NCI-H1436 treated with DMSO at 0.1 percent for 48 hours (cell line): Measurements from ENCODE around the gene CACNA2D3.
"Not testable (repeated sequence)": the region's sequence is repeated elsewhere in the genome, so short reads cannot be mapped to it uniquely, and the experiment has no call there.

Experiments
- DNase-seq: peaks from one replicate; lab custom pipeline; 2025; lab: John Stamatoyannopoulos, UW

The CACNA2D3 gene

DNA sequence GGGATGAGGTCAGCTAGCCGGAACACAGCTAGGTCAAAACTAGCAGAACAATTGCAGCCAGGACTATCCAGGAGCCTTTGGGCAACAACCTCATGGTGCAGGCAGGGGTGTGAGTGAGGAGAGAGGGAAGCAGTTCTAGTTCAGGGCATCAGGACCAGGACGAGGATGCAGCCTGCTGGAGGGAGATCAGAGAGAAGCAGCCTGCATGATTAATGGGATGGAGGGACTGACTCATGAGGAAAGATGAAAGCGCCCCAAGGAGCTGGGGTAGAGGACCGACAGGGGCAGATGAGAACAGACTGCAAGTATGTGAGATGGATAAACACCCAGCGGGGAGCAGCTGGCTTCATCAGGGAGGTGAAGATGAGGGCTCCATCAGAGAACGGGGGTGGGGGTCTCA, 843.4 kb downstream of the CACNA2D3 start:
- no peak for DNase-seq

DNA sequence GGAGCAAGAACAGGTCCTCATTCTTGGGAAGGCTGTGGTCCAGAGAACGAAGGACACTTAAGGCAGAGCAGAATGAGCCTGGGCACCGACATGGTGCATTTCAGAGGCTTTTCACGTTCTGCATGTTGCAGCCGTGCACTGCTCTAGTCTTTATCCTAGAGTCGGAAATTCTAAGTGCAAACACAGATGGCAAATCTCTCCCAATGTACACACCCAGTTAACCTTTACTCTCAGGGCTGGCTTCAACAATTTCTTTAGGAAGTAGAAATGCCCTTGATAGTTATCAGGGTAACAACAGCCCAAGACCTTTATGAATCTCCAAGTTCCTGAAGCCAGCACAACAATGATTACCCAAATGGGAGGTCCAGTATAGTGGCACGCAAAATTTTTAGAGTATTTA, 844.6 kb downstream of the CACNA2D3 start:
- DNase-seq, result no peak

DNA sequence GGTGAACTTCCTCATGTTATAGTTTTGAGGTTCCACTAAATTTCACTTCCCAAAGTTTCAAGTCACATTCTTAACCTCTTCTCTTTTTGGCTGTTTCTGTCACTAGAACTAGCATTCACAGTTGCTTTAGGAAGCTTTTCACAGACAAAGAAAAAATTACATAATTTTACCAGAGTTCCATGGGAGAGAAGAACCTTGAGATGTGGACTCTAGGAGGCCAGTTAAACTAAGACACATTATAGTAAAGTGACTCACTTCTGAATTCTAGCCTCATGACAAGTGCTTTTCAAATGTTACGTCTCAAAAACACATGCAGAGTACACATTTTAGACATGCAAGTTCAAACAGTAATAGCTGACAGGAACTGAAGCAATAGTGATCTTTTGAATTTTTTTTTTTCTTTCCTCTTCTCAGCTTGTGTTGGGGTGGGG, 845.4 kb downstream of the CACNA2D3 start:
- DNase-seq, result no peak

DNA sequence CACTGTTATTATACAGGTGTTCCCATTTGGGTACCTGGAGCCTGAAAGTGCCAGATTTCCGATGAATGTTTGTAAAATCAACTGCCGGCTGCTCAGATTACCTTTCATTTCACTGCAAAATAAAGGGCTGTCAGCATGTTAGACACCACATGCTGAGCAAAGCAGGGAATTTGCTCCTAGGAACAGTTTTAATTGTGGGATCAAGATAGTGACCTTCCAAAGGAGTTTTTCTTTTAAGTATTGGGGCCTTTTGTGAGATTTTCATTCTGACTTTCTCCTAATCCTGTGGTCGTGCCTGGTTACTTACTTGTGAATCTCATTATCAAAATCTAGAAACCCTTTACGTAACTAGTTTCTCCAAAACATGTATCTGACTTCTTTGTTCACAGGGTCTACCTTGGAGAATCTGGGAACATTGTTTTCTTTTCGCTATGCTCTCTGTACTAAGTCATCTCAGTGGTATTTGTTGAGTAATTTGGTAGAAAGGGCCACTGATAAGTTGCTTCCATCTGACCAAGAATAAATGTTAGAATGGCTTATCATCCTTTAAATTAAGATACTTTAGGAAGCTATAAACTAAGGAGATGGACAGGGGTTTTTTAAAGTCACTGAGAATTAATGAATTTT, 846.3 kb downstream of the CACNA2D3 start:
- no peak for DNase-seq

DNA sequence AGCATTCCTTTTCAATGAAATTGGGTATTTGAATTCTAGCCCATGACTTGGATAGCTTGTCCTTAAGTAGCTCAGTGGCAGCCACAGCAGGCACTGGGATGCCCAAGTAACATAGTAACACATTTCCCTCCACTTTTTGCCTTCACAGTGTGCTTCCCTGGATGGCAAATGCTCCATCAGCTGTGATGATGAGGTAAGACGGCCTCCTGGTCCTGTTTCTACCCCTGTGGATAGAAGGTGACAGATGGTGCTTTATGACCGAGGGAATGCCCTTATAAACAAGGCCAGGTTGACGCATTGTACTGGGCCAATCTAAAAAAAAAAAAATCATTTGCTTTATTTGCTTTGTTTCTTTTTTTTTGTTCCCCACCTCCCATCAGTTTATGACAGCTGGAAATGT, 847.3 kb downstream of the CACNA2D3 start:
- DNase-seq, result no peak

DNA sequence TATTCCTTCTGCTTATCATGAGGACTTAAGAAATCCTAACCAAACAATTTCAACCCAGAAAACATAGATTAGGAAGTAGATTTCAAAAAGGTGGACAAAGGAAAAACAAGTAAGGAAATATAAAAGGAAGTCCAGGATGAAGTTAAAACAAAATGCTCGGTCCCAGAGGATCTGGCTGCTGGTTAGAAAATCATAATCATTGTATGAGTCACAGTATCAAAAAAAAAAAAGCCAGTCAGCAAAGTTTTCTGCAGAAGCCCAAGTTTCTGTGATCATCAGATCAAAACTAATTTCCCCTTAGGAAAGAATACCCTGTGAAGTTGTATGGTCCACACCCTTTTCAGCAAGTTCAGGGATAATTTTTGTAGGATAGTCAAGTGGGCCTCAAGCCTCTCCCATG, 848.5 kb downstream of the CACNA2D3 start:
- DNase-seq, result no peak

DNA sequence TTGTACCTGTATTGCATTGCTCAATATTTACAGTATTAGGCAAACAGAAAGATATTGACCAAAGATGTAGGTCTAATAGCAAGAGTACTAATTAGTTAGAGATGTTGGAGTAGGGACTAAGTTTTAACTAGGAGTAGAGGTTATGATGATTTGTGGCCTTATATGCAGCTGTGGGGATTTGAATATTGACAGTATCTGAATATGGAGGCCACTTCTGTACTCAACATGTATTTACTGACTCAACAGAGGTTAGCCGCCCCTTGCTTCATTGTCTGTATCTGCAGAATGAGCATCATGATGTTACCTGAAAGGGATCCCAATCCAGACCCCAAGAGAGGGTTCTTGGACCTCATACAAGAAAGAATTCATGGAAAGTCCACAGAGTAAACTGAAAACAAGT, 855.1 kb downstream of the CACNA2D3 start:
- DNase-seq, result no peak

DNA sequence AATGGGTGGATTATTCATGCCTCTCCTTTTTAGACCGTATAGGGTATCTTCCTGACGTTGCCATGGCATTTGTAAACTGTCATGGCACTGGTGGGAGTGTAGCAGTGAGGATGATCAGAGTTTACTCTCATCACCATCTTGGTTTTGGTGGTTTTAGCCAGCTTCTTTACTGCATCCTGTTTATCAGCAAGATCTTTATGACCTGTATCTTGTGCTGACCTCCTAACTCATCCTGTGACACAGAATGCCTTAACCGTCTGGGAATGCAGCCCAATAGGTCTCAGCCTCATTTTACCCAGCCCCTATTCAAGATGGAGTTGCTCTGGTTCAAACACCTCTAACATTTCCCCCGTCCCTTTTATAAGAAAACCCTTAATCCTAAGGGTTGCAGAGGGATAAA, 855.6 kb downstream of the CACNA2D3 start:
- DNase-seq, result not testable (repeated sequence)

DNA sequence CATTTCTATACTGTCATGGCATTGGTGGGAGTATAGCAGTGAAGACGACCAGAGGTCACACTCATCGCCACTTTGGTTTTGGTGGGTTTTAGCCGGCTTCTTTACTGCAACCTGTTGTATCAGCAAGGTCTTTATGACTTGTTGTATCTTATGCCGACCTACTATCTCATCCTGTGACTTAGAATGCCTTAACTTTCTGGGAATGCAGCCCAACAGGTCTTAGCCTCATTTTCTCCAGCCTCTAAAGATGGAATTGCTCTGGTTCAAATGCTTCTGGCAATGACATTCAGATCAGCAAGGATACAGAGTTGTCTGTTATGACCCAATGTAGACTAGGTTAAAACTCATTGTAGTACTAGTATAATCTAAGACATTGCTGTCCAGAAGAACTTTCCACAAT, 860.5 kb downstream of the CACNA2D3 start:
- DNase-seq, result no peak

DNA sequence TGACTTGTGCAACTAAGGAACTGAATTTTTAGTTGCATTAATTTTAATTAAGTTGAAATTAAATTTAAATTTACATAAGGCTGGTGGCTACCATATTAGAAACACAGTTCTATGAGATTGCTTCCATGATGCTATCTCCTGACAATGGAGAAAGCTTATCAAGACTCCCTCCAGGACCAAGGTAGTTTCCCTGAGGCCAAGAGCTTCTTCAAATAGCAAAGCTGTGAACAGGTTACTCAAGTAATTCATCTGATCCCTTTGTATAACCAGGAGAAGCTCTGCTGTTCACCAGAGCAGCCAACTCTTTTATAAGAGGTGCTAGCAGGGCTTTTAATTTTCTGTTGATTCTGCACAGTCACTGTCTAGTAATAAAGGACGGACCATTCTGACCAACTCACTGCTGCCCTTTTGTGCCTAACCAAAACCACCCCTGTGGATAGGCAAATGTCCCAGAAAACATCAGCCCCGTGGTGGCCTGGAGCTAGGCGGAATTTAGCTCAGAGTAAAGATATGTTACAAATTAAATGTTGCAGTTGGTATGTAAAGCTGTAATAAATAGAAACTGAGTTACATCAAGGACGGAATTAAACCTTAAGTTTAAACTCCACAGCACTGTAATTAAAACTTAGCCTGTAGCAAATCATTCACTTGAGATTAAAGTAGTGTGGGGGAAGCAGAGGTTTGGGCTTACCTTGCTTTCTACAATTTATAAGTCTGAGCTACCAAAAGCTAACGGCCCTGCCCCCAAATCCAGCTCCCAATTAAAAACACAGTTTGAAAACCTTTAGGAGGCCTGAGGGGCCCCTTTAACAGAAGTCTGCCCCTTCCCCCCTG, 861.1 kb downstream of the CACNA2D3 start:
- DNase-seq, result no peak

DNA sequence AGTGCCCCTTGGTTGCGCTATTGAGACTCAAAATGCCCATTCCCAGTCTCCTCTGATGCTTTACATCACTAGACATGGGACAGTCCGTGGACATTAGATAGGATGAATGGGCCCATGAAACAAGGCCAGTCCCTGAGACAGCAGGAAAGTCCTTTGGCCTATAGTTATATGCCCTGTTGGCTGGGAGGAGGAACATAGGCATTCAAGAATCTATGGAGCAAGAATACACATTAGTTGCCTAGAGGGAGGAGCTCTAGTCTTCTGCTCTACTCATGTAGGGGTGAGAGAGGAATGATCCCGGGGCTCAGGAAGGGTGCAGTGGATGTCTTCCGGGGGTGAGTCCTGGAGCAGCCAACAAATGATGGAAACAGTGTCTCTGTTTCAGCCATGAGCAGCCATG, 863.5 kb downstream of the CACNA2D3 start:
- DNase-seq, result no peak

DNA sequence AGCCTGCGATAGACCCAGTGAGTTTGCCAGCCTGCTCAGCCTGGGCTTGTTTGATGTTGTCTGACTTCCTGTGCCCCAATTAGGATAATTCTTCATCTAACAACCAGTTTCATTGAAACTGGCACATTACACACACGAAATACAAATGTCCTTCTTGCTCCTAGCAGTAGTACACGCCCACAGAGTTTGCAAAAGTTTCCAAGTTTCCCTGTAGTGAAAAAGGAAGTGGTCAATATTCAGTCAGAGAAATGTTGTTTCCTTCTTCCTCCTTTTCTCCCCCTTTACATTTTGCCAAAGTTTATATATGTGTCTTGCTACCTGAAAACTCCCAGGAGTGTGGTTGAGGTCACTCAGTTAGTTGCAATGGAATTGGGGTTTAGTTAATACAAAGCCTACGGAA, 863.9 kb downstream of the CACNA2D3 start:
- DNase-seq, result no peak

DNA sequence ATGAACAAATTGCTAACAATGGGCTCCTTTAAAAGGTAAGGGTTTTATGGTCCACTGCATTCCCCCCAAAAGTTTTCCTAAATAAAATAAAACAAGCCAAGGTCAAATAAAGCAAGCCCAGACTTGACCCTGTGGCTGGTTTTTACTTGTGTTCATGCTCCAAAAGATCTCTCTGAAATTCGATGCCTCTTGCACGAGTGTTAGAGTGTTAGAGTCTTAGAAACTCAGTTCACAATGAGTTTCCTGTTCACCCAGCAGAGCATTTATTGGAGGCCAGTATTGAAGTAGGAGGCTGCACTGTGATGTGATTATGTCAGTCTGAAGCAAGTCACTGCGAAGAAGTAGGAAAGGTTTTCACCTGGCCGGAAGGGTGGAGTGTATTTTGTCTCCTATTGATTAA, 865.4 kb downstream of the CACNA2D3 start:
- no peak for DNase-seq

DNA sequence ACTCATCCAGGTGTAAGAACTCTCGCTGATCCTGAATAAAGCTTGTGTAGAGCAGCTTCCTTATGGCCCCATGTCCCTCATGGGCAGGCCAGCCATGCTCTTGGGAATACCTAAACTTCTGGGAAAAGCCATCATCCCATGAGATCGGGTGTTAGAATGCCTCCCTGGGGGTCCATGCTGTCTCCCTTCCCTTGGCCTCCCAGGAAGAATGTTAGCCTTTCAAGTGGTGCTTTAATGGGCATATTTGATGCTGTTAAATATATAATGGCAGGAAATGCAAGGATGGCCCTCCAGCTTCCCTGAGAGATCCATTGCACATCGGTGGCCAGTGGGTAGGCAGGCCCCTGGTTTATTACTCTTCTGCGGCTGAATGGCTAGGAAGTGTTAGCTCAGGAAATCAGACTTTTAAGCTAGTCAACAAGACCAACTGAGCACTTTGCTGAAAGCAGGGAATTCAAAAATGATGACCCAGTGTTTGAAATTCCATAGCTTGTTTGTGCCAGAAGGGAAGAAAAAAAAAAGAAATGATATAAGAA, 866.0 kb downstream of the CACNA2D3 start:
- no peak for DNase-seq

DNA sequence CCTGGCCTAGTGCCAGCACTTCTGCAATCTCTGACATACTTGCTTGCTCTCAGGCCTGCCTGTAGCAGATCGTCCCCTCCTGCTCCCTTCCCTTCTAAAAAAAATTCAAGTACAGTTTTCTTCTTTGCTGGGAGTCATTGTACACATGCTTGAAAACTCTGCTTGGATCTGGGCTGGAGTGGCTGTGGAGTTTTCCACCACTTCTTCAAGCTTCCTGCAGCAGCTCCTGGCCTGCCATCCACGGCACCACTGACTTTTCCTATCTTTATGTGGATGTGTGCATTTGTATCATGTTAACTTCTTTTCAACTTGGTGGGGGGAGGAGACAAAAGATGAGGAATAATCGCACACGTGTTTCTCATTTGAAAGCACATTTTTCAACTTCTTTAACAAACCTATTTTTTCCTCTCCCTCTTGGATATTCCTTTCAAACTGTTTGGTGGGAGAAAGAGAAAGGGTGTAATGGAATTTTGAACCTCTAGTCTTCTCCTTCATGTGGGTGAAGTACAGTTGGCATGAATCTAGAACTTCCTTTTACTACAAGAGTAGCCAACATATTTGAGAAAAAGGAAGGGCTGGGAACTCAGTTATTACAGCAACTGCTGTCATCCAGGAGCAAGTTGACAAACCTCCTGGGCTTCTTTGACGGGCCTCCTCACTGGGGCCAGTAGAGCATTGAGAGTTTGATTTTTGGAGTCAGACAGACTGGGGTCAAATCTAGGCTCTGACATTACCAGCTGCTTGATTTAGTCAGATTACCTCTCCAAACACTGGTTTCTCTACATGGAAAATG, 866.7 kb downstream of the CACNA2D3 start:
- DNase-seq, result no peak

DNA sequence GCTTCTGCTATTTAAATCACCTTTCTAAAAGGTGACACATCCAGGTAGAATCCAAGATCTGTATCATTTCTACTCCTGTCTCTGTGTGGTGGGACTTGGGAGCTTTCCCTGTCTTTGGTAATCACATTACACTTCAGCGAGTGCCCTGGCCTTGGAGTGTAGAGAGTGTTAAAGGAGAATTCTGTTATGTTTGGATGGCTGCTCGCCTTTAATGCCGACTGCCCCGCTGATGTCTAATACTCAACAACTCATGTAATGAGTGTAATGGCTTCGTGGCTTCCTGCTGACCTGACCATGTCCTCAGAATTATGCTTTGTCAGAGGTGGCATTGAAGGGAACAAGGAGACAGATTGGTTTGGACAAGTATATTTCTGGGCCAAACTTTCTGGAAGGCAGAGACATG, 871.8 kb downstream of the CACNA2D3 start:
- no peak for DNase-seq

DNA sequence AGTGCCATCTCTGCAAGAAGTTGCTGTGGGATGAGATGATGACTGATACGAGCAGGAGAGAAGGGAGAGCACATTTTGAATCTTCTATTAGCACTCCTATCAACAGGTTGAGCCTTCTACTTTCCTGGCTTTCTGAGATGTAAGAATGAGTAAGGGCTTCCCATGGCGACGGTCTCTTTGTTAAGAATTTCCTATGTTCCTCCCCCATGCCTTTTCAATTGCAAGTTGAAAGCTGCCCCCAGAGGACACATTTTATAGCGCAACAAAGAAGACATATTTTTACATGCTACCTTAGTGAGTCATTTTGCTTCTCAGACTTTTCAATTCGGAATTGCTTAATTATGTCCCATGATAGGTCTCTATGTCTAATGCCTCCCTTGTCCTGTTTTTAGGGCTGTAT, 876.8 kb downstream of the CACNA2D3 start:
- no peak for DNase-seq

DNA sequence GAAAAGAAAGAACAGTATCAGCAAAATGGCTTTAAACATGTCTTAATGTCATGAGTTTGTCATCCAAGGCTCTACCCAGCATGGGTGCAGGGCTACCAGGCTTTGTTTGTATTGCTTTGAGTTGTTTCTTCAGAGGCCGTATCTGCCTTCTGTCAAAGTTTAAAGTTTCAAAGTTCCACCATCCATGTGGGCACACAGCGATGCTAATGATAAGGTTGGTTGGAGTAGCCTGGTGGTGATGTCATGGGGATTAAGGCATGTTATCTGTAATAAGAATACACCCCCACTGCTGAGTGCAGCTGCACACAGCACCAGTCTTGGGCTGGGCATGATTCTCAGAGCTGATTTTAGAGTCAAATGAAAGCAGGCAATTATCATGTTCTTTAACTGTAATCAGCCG, 877.5 kb downstream of the CACNA2D3 start:
- no peak for DNase-seq

DNA sequence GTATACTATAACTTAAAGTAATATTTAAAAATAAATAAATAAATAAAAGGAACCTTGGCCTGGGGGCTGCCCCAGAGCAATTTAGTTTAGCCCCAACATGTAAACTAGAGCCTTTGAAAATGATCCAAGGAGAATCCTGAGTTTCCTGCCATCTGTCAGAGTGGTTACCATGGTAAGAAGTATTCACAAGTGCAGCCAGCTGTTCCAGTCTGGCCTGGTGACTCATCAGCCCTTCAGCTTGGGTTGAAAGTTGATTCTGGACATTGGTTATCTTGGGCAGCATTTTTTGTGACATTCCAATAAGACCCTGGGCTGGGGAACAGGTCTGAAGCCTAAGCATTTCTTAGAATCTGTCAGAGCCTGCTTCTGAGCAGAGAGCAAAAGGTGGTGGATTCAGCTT, 878.2 kb downstream of the CACNA2D3 start:
- DNase-seq, result no peak

DNA sequence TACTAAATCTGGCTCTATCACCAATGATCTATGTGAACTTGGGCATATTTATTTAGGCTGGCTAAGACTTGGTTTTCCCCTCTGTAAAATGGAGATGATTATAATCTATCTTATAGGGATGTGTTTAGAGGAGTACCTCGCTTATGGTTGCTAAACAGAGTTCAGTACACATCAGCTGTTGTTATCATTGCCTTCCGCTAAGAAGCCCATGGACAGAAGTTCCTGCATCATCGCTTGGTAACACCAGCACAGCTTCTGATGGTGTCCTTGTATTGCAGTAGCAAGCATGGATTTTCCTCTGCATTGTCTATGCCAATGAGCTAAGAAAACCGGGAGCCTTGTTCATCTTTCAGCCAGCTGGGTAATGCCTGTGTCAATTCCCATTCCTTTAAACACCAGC, 878.6 kb downstream of the CACNA2D3 start:
- DNase-seq, result no peak

DNA sequence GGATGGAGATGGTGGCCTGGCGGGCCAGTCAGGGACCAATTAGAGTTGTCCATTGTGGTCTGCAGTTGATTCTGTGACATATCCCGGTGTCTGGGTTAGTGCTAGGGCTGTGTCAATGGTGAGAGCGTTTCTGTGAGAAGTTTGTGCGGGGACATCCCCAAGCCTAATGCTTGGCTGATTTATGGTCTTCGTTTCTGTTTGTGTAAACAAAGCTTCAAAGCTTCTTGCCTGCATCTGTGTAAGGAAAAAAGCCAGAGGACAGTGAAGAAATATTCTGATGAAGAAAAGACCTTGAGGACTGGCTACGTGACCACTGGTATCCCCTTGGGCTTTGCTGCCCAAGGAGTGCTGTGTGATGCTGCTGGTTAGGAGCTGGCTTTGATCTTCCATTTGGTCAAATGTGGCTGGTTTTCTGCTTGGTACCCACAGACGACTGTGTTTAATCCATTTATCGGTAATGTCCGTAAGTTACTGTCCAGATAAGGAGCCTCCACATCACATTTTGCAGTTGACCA, 880.1 kb downstream of the CACNA2D3 start:
- no peak for DNase-seq

DNA sequence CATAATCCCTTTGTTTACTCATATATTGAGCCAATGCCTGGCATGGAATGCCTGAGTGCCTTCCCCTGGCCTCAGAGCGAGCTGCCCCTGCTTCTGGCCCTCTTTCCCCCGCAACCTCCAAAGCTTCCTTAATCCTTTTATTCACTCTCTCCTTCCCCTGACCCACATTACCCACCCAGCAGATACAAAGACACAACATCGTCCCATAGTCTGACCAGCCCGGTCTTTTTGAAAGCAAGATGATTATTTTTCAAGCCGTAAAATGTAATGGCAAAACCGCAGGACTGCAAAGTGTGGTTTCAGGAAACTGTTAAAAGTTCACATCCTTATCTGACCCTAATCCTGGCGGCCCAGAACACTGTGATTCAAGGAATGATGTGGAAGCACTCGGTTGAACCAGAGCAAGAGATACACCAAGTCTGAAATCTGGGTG, 883.9 kb downstream of the CACNA2D3 start:
- DNase-seq, result no peak
